Endothelial cell of umbilical vein (primary cell): Measurements from ENCODE around the gene ASIC1. TPM values are rescaled to one million over a fixed set of nuclear protein-coding genes. Genes with fewer than 3 reads are reported as not detected.

ENCODE experiments used
- BruUV-seq: library from RNA; stranded (reverse); fragments of 400-500 nt; replicated peaks from 2 replicates; lab custom pipeline; 2021; lab: Mats Ljungman, UMichigan
- CTCF ChIA-PET: fragments of 300-600, 350-600 bp; sonication (Branson Sonifier 250); formaldehyde crosslinking; loops from one replicate; lab custom pipeline; 2021; ENCODE audit warnings: antibody characterized with exemption, inconsistent platforms; lab: Charles Lee
- POLR2A ChIA-PET: fragments of 300-600, 350-600 bp; sonication (Branson Sonifier 250); formaldehyde crosslinking; loops from one replicate; lab custom pipeline; 2021; ENCODE audit warnings: antibody characterized with exemption, inconsistent platforms; lab: Charles Lee
- DNase-seq: peaks from one replicate; pipeline ENCODE4 v3.0.0-alpha.2; 2011; ENCODE audit warnings: low read depth, low spot score
- FAIRE-seq: peaks from 2 replicates; lab custom pipeline; 2011; peaks lifted over from hg19 to GRCh38; lab: Jason Lieb, UNC
- H2AFZ ChIP-seq: 2 replicates; pipeline ENCODE4 v1.6.0; 2012; ENCODE audit warnings: low read depth, low read length, control low read depth, inconsistent platforms
- H3K27ac ChIP-seq: 2 replicates; pipeline ENCODE4 v1.5.1; 2011; ENCODE audit warnings: low read depth, mild to moderate bottlenecking, control low read depth, low read length, moderate library complexity; ENCODE audit not compliant: insufficient read depth
- H3K27me3 ChIP-seq, 2 experiments: 2 replicates each; pipeline versions ENCODE4 v1.6.0 to v1.6.1; 2011; ENCODE audit warnings: low read length in 2 of 2, mixed read lengths in 1 of 2; ENCODE audit not compliant: control insufficient read depth in 2 of 2, insufficient read depth in 2 of 2
- H3K36me3 ChIP-seq, 2 experiments: 2 replicates in 1 of 2; 3 replicates in 1 of 2; pipeline ENCODE4 v1.5.1; 2011; ENCODE audit warnings: low read length in 2 of 2, mild to moderate bottlenecking in 1 of 2, moderate library complexity in 1 of 2; ENCODE audit not compliant: control insufficient read depth in 2 of 2, insufficient read depth in 2 of 2; ENCODE audit errors: extremely low read depth in 1 of 2
- H3K4me1 ChIP-seq: 3 replicates; pipeline ENCODE4 v1.5.1; 2011; ENCODE audit warnings: mild to moderate bottlenecking, low read length; ENCODE audit not compliant: control insufficient read depth, insufficient read depth; ENCODE audit errors: extremely low read depth
- H3K4me2 ChIP-seq: 2 replicates; pipeline ENCODE4 v1.6.1; 2011; ENCODE audit warnings: low read length, control low read depth, mixed read lengths; ENCODE audit not compliant: insufficient read depth
- H3K4me3 ChIP-seq, 3 experiments: fragments of 200-600 bp in 1 of 3; sonication (generic), shearing (Covaris generic) in 1 of 3; replicated peaks in 1 of 3; 2 replicates each; pipeline ENCODE4 v1.5.1; 2011 to 2016; ENCODE audit warnings: control low read depth in 3 of 3, low read length in 3 of 3, mild to moderate bottlenecking in 2 of 3, inconsistent platforms in 1 of 3, low read depth in 1 of 3, moderate library complexity in 1 of 3; ENCODE audit not compliant: insufficient read depth in 1 of 3
- H3K79me2 ChIP-seq: 2 replicates; pipeline ENCODE4 v1.6.0; 2012; ENCODE audit warnings: low read length, inconsistent platforms; ENCODE audit not compliant: control insufficient read depth, insufficient read depth
- H3K9ac ChIP-seq: replicated peaks from 2 replicates; pipeline ENCODE3; 2011; ENCODE audit warnings: low read length, control low read depth; ENCODE audit not compliant: insufficient read depth; ENCODE audit errors: extremely low read depth
- H3K9me1 ChIP-seq: replicated peaks from 3 replicates; pipeline ENCODE4 v1.6.0; 2011; ENCODE audit warnings: mild to moderate bottlenecking, low read length; ENCODE audit not compliant: control insufficient read depth, insufficient read depth; ENCODE audit errors: extremely low read depth
- H3K9me3 ChIP-seq: replicated peaks from 2 replicates; pipeline ENCODE4 v1.5.1; 2012; ENCODE audit warnings: low read length, inconsistent platforms; ENCODE audit not compliant: control insufficient read depth, insufficient read depth
- H4K20me1 ChIP-seq: replicated peaks from 2 replicates; pipeline ENCODE3; 2011; ENCODE audit warnings: mild to moderate bottlenecking, low read length; ENCODE audit not compliant: control insufficient read depth, insufficient read depth; ENCODE audit errors: extremely low read depth
- EZH2 ChIP-seq: IDR thresholded peaks from 2 replicates; pipeline ENCODE4 v1.6.1; 2012; ENCODE audit warnings: borderline replicate concordance, low read depth, mild to moderate bottlenecking, moderate library complexity, low read length, inconsistent platforms; ENCODE audit not compliant: severe bottlenecking
- JUN ChIP-seq: IDR thresholded peaks from 2 replicates; pipeline ENCODE4 v1.6.1; 2011; ENCODE audit warnings: borderline replicate concordance, low read depth; ENCODE audit not compliant: insufficient read length, insufficient read depth
- MYC ChIP-seq: IDR thresholded peaks from one replicate; pipeline ENCODE4 v1.6.1; 2011; ENCODE audit warnings: mild to moderate bottlenecking, low read depth, low read length
- dilution Hi-C: fragments of 300-500 bp; cut with MboI; formaldehyde crosslinking; loops from one replicate; pipeline ENCODE4 v1.15.0; 2019; ENCODE audit warnings: low sequenced_read_pairs; ENCODE audit not compliant: extremely low pct_ligation_motif_present
- intact Hi-C: fragments of 100-400 bp; cut with micrococcal nuclease; formaldehyde crosslinking; loops from one replicate; pipeline ENCODE4 v1.10.0; 2022
- polyA plus RNA-seq, 4 experiments: library from polyadenylated mRNA; depleted of rRNA in 3 of 4; stranded (reverse) in 3 of 4; unstranded in 1 of 4; fragments of >200 nt; gene quantifications; 2 replicates each; pipeline versions ENCODE4 v1.2.1 to v1.2.3, GENCODE V29; 2011 to 2012; ENCODE audit warnings: missing spikeins in 1 of 4
- total RNA-seq: library from RNA; stranded (reverse); gene quantifications from 2 replicates; pipeline ENCODE4 v1.2.3, GENCODE V29; 2021
- TF ChIP-seq, protein P1 (sequence below), 2 donors: IDR thresholded peaks; 1 replicate in 1 of 2; 2 replicates in 1 of 2; pipeline ENCODE4 v1.5.1; 2011; ENCODE audit warnings: low read length in 2 of 2, mild to moderate bottlenecking in 2 of 2, moderate library complexity in 2 of 2, control low read depth in 1 of 2, inconsistent platforms in 1 of 2, low read depth in 1 of 2; ENCODE audit not compliant: insufficient read depth in 1 of 2; ENCODE audit errors: extremely low read depth in 1 of 2
- TF ChIP-seq, protein P2 (sequence below): IDR thresholded peaks from 2 replicates; pipeline ENCODE4 v1.6.1; 2011; ENCODE audit not compliant: insufficient read depth, insufficient read length

ASIC1 gene
- total and polyA plus RNA-seq, 2 donors (not counting 3 experiments of a cell fraction or from before 2014, with no cell fraction given) = 0.53 to 0.66 TPM

DNA sequence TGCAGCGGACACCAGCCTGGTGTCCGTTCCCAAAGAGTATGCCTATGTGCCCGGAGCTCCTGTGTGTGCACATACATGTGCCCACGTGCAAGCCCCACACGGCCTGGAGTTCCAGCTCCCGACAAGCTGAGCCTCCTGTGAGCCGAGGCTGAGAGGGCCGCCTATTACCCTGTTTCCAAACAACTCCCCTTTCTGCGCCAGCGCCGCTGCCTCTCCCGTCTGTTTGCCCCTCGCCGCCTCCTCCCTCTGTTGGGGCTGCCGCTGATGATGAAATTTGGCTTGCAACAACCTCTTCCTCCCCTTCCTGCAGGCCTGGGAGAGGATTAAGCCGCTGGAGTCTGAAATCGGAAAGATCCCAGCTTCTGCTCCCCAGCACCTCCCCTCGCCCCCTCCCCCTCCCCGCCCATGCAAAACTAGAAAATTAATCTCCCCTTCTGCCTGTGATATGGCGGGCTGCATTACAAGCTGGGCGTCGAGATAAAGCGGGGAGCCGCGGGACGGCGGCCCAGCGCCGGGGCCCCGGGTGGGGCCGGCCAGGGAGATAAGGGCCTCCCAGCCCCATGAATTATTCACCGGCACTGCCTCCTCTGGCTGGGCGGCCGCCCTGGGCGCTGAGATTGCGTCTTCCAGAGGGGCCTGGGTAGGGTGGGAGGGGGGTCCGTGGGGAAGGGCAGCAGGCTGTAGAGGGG is 6.8 kb upstream of the ASIC1 start:
- no peak for FAIRE-seq
- intact Hi-C loops = no loop called here

DNA sequence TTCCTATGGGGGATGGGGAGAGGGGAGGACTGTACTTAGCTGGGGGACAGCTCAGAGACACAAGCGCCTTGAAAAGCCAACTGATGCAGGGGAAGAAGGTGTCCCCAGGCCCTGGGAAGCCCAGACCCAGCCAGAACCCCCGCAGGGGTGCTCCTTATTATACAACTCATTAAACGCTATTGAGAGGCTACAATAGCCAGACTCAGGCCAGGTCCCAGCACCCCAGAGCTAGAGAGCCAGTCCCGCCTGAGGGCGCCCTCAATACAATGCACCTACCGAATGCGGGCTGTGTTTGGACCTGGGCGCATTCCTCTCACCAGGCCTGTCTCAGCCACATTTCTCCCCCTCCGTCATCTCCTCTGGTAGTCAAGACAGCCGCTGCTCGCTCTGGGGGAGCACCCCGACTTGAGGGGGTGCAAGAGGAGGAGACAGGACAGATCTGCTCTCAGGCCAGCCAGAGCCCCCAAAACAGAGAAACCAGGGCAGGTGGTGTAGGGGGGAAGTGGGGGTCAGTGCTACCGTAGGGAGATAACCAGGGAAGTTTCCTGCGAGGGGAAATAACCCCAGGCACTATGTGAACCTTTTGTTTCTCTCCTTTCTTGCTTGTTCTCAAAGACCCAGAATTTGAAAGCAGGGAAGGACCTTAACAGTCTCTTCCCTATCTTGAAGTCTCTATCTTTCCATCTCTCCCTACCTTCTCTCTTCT is 6.1 kb upstream of the ASIC1 start:
- Histone ChIP-seq H3K27ac (no peak overlapping the region), H3K4me1 (no peaks in the 10 kb centered on the region), H3K79me2 (no peaks in the 10 kb centered on the region), H3K9me1 (no peaks in the 10 kb centered on the region), H2AFZ (no peak overlapping the region), H3K27me3 (peaks cover 42 to 55% of the 10 kb centered on the region in 2 experiments), H3K36me3 (no peaks in the 10 kb centered on the region), H4K20me1 (no peaks in the 10 kb centered on the region), H3K4me3 (no peak overlapping the region), H3K9ac (no peak overlapping the region), H3K4me2 (no peak overlapping the region), H3K9me3 (no peaks in the 10 kb centered on the region)
- no TSS peak for BruUV-seq
- CTCF ChIA-PET = interaction anchor here (0.6 to 11.2 kb wide), 8 partner anchors 13 to 309 kb away, joined by 3 to 191 read pairs (median 5); no protein-coding TSS in a partner anchor
- dilution Hi-C loops = loop anchor here (25.0 kb wide), 1 partner anchor 89 kb away; the partner anchor contains the start of genes AQP2, AQP5 and AQP6
- DNase-seq (no peak), FAIRE-seq (no peak)
- POLR2A ChIA-PET = no interaction called here
- intact Hi-C loops = no loop called here
- TF ChIP-seq MYC (no peak), JUN (no peak)
- TF ChIP-seq, protein P1, sequence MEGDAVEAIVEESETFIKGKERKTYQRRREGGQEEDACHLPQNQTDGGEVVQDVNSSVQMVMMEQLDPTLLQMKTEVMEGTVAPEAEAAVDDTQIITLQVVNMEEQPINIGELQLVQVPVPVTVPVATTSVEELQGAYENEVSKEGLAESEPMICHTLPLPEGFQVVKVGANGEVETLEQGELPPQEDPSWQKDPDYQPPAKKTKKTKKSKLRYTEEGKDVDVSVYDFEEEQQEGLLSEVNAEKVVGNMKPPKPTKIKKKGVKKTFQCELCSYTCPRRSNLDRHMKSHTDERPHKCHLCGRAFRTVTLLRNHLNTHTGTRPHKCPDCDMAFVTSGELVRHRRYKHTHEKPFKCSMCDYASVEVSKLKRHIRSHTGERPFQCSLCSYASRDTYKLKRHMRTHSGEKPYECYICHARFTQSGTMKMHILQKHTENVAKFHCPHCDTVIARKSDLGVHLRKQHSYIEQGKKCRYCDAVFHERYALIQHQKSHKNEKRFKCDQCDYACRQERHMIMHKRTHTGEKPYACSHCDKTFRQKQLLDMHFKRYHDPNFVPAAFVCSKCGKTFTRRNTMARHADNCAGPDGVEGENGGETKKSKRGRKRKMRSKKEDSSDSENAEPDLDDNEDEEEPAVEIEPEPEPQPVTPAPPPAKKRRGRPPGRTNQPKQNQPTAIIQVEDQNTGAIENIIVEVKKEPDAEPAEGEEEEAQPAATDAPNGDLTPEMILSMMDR (IDR thresholded peaks at IDR 0.05; ENCODE audit: extremely low read depth in 1 of 2, insufficient read depth in 1 of 2, low read depth in 1 of 2, low read length in 2 of 2) = no peak
- TF ChIP-seq, protein P2, sequence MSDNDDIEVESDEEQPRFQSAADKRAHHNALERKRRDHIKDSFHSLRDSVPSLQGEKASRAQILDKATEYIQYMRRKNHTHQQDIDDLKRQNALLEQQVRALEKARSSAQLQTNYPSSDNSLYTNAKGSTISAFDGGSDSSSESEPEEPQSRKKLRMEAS = no peak

More for the DNA sequence above, 6.8 kb upstream of the ASIC1 start:
- H3K4me3 ChIP-seq = peak overlapping the region in 1 of 3 experiments; percentile 0
- H3K27me3 ChIP-seq = peaks cover 40 to 54% of the 10 kb centered on the region in 2 experiments
- no peak overlapping the region for H3K9ac ChIP-seq
- TF ChIP-seq MYC (no peak), EZH2 (peak; percentile 79)
- no peaks in the 10 kb centered on the region for H3K79me2 ChIP-seq
- ChIA-PET POLR2A (no interaction called here), CTCF (interaction anchor here (0.6 to 11.2 kb wide), 10 partner anchors 13 to 309 kb away, joined by 3 to 191 read pairs (median 4); no protein-coding TSS in a partner anchor)
- H2AFZ ChIP-seq = peak overlapping the region; percentile 32
- no peaks in the 10 kb centered on the region for H4K20me1 ChIP-seq
- H3K4me2 ChIP-seq = no peak overlapping the region
- no peaks in the 10 kb centered on the region for H3K9me1 ChIP-seq
- BruUV-seq = no TSS peak
- no peaks in the 10 kb centered on the region for H3K4me1 ChIP-seq
- no peaks in the 10 kb centered on the region for H3K36me3 ChIP-seq
- no peaks in the 10 kb centered on the region for H3K9me3 ChIP-seq
- no peak overlapping the region for H3K27ac ChIP-seq
- dilution Hi-C loops = loop anchor here (25.0 kb wide), 1 partner anchor 88 kb away; the partner anchor contains the start of genes AQP2, AQP5 and AQP6
- DNase-seq = no peak
